ENCODE results near the gene CAPN5.

CAPN5 gene

DNA sequence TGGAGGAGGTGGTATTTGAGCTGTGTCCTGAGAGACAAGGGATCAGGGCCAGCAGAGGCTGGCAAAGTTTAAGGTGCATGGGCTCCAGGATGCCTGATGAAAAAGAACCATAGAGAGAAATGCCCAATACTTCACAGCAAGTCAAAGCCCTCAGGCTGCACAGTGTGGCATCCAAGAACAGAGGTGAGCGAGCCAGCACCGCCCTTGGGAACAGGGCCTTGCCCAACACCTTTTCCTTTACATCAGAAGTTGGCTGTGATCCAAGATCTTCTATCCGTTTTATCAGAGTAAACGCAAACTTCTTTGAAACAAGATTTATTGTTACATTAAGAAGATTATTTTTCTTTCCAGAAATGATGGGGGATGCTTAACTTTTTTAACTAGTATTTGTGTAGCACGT, 31.2 kb upstream of the CAPN5 start:
- TF ChIP-seq, protein P1, sequence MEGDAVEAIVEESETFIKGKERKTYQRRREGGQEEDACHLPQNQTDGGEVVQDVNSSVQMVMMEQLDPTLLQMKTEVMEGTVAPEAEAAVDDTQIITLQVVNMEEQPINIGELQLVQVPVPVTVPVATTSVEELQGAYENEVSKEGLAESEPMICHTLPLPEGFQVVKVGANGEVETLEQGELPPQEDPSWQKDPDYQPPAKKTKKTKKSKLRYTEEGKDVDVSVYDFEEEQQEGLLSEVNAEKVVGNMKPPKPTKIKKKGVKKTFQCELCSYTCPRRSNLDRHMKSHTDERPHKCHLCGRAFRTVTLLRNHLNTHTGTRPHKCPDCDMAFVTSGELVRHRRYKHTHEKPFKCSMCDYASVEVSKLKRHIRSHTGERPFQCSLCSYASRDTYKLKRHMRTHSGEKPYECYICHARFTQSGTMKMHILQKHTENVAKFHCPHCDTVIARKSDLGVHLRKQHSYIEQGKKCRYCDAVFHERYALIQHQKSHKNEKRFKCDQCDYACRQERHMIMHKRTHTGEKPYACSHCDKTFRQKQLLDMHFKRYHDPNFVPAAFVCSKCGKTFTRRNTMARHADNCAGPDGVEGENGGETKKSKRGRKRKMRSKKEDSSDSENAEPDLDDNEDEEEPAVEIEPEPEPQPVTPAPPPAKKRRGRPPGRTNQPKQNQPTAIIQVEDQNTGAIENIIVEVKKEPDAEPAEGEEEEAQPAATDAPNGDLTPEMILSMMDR (IDR thresholded peaks at IDR 0.05; ENCODE audit: low read length), result no peak
- TF ChIP-seq EZH2 (IDR thresholded peaks at IDR 0.05; ENCODE audit: borderline replicate concordance, low read length), result no peak
- Histone ChIP-seq H2AFZ (ENCODE audit: low read length) (no peak overlapping the region), H3K9me2 (ENCODE audit: low read depth, low read length) (no peaks in the 10 kb centered on the region), H3K4me1 (ENCODE audit: insufficient read depth, low read length, severe bottlenecking) (no peaks in the 10 kb centered on the region), H3K9me3 (ENCODE audit: low read length) (no peaks in the 10 kb centered on the region), H3K4me3 (ENCODE audit: low read depth, low read length, poor library complexity, severe bottlenecking) (no peak overlapping the region), H3F3A (ENCODE audit: insufficient read depth, low read length) (no peaks in the 10 kb centered on the region), H3K79me2 (ENCODE audit: insufficient read depth, low read length) (no peaks in the 10 kb centered on the region), H3K9ac (ENCODE audit: low read length) (no peak overlapping the region), H3K4me2 (ENCODE audit: low read length) (no peak overlapping the region), H4K20me1 (ENCODE audit: insufficient read depth, low read length) (no peaks in the 10 kb centered on the region), H3K36me3 (ENCODE audit: insufficient read depth, low read length) (no peaks in the 10 kb centered on the region), H3K27ac (ENCODE audit: low read depth, low read length, poor library complexity, severe bottlenecking) (no peak overlapping the region), H3K27me3 (ENCODE audit: insufficient read depth, low read length) (no peaks in the 10 kb centered on the region)

GRCh38 chr11:77036398-77036797, 30.4 kb upstream of the CAPN5 start:
- Histone ChIP-seq H3K27me3 (ENCODE audit: insufficient read depth, low read length) (no peaks in the 10 kb centered on the region; the same call in 1 of the 2 replicates), H3K36me3 (ENCODE audit: insufficient read depth, low read length) (no peaks in the 10 kb centered on the region), H3K9ac (ENCODE audit: low read length) (no peak overlapping the region), H3K27ac (ENCODE audit: low read depth, low read length, poor library complexity, severe bottlenecking) (no peak overlapping the region), H3K4me2 (ENCODE audit: low read length) (no peak overlapping the region), H3K79me2 (ENCODE audit: insufficient read depth, low read length) (no peaks in the 10 kb centered on the region), H3K9me2 (ENCODE audit: low read depth, low read length) (no peaks in the 10 kb centered on the region), H3K9me3 (ENCODE audit: low read length) (no peaks in the 10 kb centered on the region), H4K20me1 (ENCODE audit: insufficient read depth, low read length) (no peaks in the 10 kb centered on the region), H3F3A (ENCODE audit: insufficient read depth, low read length) (no peaks in the 10 kb centered on the region), H2AFZ (ENCODE audit: low read length) (no peak overlapping the region), H3K4me3 (ENCODE audit: low read depth, low read length, poor library complexity, severe bottlenecking) (no peak overlapping the region), H3K4me1 (ENCODE audit: insufficient read depth, low read length, severe bottlenecking) (no peaks in the 10 kb centered on the region)
- TF ChIP-seq EZH2 (IDR thresholded peaks at IDR 0.05; ENCODE audit: borderline replicate concordance, low read length), result no peak
- TF ChIP-seq, protein P1 (IDR thresholded peaks at IDR 0.05; ENCODE audit: low read length), result no peak

DNA sequence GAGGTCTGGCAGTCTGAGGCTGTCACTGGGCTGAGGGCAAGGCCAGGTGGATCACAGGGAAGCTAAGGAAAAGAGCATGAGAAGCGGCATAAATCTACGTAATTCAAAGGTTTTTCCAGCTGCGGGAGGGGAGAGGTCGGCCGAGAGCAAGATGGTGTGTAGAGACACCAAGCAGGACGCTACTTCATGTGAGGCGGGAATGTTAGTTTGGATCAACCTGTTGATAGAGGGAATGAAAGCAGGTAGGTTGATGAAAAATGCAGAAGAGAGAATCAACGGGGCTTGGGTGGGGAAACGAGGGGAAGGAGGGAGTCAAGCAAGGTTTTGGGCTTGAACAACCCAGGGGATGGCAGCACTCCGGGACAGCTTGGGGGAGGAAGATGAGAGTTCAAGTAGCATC, 29.7 kb upstream of the CAPN5 start:
- TF ChIP-seq EZH2 (IDR thresholded peaks at IDR 0.05; ENCODE audit: borderline replicate concordance, low read length), result no peak
- TF ChIP-seq, protein P1 (IDR thresholded peaks at IDR 0.05; ENCODE audit: low read length), result no peak
- H3K9me2 ChIP-seq (ENCODE audit: low read depth, low read length), result no peaks in the 10 kb centered on the region
- no peaks in the 10 kb centered on the region for H3K9me3 ChIP-seq (ENCODE audit: low read length)
- no peaks in the 10 kb centered on the region for H3K4me1 ChIP-seq (ENCODE audit: insufficient read depth, low read length, severe bottlenecking)
- H3K79me2 ChIP-seq (ENCODE audit: insufficient read depth, low read length), result no peaks in the 10 kb centered on the region
- no peaks in the 10 kb centered on the region; the same call in 1 of the 2 replicates for H3K27me3 ChIP-seq (ENCODE audit: insufficient read depth, low read length)
- no peak overlapping the region for H3K9ac ChIP-seq (ENCODE audit: low read length)
- H3K27ac ChIP-seq (ENCODE audit: low read depth, low read length, poor library complexity, severe bottlenecking), result no peak overlapping the region
- no peak overlapping the region for H3K4me3 ChIP-seq (ENCODE audit: low read depth, low read length, poor library complexity, severe bottlenecking)
- H3K36me3 ChIP-seq (ENCODE audit: insufficient read depth, low read length), result no peaks in the 10 kb centered on the region
- H3F3A ChIP-seq (ENCODE audit: insufficient read depth, low read length), result no peaks in the 10 kb centered on the region
- no peak overlapping the region for H3K4me2 ChIP-seq (ENCODE audit: low read length)
- no peaks in the 10 kb centered on the region for H4K20me1 ChIP-seq (ENCODE audit: insufficient read depth, low read length)
- no peak overlapping the region for H2AFZ ChIP-seq (ENCODE audit: low read length)
